ENCODE results near the gene GNAO1.

Gene GNAO1

DNA sequence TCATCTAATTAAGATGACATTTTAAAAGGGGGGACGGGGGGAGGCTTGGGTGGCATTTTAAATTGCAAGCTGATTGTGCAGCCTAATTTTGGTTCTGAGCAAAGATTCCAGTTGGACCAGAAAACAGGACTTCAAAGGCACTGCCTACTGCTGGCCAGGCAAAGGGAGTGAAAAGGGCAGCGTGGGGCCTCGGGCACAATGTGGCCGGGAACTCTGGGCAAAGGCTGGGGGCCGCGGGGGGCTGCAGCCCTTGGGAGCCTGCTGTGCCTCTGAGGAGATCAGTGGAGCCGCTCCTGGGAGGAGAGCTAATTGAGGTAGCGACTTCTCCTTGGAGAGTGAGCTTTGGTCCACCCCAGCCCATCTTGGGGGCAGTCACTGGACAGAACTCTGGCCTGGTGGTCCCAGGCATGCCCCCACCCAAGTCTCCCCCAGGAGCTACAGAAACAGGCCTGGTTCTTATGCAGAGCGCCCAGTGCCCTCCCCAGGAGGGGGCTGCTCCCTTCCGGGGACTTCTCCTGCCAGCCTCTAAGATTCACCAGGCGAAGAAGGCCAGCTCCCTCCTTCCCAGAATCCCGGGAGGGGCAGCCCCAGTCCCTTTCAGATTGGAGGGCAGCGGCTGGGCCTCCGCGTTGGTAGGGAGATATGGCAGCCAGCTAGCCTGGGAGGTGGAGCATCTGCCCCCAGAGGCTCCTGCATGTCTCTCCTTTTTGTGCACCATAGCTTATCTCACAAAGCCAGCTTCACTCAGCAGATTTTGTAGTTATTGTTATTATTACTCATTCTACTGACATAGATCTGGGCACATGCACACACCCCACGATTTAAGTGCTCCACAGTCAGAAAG is 115.6 kb downstream of the GNAO1 start:
- DNase-seq (ENCODE audit: extremely low read depth in 1 of 2, low read depth in 1 of 2) = no peak

DNA sequence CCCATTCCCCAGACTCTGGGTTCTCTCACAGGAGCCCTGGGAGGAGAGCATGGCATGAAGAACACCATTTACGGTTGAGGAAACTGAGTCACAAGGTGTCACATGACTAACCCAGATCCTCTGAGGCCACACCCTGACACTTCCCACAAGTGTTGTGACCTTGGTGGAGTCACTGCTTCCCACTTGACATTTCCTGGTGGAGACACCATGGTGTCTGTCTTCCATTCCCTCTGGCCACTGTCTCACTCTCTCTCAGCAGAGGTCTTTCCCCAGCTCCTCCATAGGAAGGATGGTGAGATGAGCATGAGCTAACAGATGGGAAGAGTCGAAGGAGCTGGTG is 116.2 kb downstream of the GNAO1 start:
- DNase-seq (ENCODE audit: extremely low read depth in 1 of 2, low read depth in 1 of 2) = no peak

DNA sequence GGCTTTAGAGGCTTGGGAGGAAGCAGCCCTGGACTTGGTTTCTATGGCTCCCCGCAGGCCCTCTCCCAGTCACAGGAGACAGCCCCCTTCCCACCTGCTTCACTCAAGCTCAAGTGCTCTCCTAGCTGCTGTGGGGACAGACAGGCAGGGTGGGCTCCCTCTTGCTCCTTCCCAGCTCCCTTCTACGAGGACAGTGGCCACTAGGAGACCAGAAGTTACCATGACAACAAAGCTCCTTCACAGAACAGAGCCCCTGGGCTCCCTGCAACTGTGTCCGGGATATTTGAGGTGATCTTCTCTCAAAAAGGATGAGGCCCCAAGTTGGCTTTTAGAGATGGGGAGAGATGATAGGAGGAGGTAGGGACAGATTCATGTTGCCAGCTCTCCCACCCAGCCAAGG is 117.7 kb downstream of the GNAO1 start:
- no peak for DNase-seq (ENCODE audit: extremely low read depth in 1 of 2, low read depth in 1 of 2)

DNA sequence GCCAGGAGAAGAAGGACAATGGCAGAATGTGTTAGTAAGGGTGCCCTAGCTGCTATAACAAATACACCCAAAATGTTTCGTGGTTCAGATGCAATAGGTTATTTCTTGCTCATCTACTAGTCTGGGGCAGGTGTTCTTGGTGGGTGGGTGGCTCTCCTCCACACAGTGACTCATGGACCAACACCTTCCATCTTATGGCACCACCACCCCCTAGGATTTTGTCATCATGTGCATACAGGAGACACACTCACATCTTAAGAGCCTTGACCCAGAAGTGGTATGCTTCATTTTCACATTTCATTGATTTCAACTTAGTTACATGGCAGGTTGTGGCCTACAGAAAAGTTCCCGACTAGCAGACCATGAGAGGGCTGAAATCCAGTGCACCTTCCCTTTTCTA is 119.4 kb downstream of the GNAO1 start:
- no peak for DNase-seq (ENCODE audit: extremely low read depth in 1 of 2, low read depth in 1 of 2)

DNA sequence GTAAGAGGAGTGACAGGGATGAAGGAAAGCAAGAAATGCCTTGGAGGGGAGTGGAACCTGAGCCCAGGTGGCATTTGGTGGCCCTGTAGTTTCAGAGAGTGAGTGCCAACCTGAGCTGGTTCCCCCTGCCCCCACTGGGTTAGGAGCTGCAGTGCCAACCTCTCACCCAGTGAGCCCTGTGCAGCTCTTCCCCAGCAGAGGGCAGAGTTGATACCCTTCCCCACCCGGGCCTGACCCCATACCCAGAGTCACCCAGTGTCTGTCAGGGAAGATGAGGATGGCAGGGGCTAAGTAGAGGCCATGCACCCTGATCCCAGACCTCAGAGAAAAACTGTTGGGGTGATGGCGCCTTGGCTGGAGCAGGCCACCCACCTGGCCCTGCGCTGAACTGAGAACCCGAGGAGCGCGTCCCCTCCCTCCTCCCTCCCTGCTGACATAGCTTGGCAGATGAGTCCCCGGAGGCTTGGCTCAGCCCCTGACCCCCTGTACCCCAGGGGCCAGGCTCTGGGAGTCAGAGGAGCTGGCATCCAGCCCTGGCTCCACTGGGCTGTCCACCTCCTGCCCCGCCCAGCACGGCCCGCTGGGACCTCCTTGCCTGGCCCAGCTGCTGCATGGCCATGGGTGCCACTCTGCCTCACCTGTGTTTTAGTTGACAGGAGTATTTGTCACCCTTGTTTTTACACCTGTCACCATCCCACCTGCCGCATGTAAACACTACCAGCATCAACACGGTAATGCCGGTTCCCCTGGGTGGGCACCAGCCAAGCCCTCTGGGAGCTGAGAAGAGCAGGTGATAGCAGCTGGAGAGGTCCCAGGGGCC is 120.1 kb downstream of the GNAO1 start:
- DNase-seq (ENCODE audit: extremely low read depth in 1 of 2, low read depth in 1 of 2) = no peak

DNA sequence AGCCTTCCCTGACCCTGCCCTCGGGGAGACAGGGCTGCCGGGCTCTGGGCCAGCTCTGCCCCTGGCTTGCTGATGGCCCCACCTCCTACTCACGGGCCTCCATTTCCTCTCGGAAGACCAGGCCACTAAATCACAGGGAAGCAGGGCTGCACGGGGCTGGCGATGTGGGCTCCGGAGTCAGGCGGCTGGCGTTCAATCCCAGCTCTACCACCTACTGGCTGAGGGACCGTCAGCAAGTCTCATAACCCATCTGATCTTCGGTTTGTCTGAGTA is 120.7 kb downstream of the GNAO1 start:
- DNase-seq (ENCODE audit: extremely low read depth in 1 of 2, low read depth in 1 of 2) = no peak

DNA sequence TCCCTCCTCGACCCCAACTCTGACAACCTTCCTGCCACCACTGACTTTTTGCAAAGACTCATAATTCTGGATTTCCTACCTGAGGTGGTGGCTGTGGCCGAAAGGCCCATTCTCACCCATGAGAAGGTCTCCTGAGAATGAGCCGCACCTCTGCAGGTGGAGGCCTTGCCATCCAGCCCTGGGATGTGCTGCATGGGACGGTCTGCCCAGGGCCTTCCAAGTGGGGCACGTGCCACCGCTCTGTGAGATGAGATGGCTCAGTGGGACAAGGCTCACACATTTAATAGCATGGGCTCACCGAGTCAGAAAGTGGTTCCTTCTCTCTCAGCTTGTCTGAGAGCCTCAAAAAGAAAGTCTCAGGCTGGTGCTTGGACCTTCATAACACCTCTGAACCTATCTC is 121.3 kb downstream of the GNAO1 start:
- no peak for DNase-seq (ENCODE audit: extremely low read depth in 1 of 2, low read depth in 1 of 2)

DNA sequence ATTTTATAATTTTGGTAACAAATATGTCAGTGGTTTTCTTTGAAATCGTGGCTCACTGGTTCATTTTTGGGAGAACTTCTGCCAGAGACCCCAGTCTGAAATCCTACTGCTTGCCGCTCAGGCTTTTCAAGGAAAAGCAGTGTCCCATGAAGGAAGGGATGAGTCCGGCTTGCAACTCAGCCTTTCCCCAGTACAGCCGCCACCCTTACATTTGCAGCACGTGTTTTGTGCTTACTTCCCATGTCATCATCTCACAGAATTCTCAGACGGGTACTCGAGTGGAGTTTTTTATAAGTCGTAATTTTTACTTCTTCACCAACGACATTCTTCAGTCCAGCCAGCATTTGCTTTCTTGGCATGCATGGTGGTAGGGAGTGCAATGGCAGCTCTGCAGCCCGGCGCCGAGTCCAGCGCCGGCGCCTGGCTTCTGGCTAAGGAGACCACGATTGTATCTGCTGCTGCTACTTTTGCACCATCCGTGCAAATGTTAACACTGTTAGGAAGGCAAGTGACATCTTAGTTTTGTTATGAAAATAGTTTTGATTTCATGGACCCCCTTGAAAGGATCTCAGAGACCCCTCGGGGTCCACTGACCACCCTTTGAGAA is 123.1 kb downstream of the GNAO1 start:
- no peak for DNase-seq (ENCODE audit: extremely low read depth in 1 of 2, low read depth in 1 of 2)

DNA sequence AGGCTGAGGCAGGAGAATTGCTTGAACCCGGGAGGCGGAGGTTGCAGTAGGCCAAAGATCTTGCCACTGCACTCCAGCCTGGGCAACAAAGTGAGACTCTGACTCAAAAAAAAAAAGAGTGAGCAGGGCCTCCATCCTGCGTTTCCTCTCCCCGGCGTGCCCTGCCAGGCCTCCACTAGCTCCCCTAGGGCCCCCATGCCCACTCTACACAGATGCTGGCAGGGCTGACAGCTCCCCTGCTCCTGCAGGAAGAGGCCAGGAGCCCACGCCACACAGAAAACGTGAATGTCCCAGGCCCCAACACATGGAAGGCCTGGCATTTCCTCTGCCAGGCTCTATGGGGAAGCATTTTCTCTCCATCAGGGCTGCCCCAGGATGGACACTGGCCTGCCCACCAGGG is 124.7 kb downstream of the GNAO1 start:
- DNase-seq (ENCODE audit: extremely low read depth in 1 of 2, low read depth in 1 of 2) = no peak

DNA sequence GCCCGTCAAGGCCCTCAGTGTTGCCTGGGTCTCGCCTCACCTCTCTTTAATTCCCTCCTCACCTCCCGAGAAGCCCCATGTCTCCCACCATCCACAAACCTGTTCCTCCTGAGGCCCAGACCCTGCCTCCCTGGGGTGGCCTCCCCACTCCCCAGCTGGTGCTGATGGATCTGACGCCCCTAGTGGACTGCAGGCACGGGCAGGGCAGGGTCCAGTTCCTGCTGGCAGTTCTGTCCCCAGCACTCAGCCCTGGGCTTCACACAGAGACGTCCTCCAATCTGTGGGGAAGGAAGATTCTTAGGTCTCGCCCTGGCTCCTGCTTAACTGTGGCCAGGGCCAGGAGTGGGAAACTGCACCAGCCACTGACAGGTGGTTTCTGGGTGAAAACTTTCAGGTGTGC is 125.3 kb downstream of the GNAO1 start:
- DNase-seq (ENCODE audit: extremely low read depth in 1 of 2, low read depth in 1 of 2) = no peak

DNA sequence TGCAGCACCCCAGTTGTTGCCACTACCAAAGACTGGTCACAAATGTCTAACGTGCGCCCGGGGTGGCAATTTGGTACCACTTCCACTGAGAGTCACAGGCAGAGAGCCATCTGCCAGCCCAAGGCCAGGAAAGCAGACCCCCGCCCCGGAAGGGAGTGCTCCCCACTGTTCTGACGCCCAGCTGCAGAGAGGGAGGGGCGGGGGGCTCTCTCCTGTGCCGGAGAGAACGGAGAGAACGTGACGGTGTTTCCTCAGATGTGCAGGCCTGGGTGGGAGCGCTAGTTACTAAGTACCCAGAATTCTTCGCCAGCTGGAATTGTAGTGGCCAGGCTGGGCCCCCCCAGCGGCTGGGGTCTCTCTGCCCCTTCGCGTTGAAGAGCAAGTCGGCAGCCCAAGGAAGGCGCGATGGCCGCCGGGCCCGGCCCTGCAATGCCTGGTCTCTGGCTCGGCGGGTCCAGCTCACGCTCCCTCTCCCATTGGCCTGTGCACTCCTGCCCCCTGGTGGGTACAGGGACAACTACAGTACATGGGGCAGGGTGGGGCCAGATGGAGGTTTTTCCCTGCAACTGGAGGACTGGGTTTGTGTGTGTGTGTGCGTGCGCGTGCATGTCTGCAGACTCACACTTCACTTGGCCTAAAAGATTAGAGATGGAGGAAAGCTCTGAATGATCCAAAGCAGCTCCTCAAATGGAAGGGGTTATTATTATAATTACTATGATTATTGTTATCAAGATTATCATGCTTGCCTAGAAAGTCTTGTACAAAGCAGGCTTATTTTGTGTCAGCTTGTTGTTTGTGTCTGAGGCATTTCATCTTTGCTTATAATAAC is 126.9 kb downstream of the GNAO1 start:
- DNase-seq (ENCODE audit: extremely low read depth in 1 of 2, low read depth in 1 of 2) = peak; percentile 34 to 61

DNA sequence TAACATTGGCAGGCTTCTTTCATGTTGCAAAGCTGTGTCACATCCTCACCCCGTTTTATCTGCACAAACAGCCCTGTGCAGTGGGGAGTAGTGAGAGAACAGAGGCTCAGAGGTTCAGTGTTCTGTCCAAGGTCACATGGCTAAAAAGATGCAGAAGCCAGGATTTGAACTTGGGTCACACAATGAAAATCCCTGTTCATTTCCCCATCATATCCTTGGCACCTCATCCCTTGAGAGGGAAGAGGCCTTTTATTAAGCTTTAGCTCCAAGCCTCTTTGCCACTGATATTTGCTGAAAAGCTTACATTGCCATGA is 127.5 kb downstream of the GNAO1 start:
- DNase-seq (ENCODE audit: extremely low read depth in 1 of 2, low read depth in 1 of 2) = no peak

DNA sequence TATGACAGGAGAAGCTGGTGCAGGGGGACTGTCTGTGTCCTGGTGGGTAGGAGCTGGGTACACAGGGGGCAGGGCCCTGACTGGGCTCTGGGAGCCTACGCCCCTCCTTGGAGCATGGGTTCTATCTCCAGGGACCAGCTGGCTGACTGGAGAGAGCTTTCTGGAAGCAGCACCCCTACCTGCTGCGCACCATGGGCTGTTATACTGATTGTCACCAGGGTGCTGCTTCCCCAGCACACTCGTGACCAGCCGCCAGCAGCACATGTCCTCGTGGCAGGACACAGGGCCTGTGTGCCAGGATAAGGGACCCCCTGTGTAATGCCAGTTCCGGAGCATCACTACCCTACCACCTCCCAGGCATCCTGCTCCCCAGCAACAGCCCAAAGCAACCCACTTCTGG is 128.1 kb downstream of the GNAO1 start:
- no peak for DNase-seq (ENCODE audit: extremely low read depth in 1 of 2, low read depth in 1 of 2)

DNA sequence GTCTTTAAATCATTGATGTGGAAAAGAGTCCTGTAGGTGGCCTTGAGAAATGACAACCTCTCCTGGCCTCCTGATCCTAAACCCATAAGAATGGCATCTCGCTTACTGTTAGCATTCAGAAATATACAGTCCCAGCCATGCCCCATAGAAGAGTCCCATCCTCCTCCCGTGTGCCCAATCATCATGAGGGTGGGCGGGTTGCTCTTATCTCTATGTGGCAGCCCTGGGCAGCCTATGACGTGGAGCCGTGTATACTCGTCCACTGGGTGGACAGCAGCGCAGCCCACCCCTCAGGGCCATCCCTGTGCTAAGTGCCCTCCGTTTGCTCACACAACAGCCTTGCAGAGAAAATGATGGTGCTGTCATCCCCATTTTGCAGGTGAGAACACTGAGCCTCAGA is 128.8 kb downstream of the GNAO1 start:
- no peak for DNase-seq (ENCODE audit: extremely low read depth in 1 of 2, low read depth in 1 of 2)

DNA sequence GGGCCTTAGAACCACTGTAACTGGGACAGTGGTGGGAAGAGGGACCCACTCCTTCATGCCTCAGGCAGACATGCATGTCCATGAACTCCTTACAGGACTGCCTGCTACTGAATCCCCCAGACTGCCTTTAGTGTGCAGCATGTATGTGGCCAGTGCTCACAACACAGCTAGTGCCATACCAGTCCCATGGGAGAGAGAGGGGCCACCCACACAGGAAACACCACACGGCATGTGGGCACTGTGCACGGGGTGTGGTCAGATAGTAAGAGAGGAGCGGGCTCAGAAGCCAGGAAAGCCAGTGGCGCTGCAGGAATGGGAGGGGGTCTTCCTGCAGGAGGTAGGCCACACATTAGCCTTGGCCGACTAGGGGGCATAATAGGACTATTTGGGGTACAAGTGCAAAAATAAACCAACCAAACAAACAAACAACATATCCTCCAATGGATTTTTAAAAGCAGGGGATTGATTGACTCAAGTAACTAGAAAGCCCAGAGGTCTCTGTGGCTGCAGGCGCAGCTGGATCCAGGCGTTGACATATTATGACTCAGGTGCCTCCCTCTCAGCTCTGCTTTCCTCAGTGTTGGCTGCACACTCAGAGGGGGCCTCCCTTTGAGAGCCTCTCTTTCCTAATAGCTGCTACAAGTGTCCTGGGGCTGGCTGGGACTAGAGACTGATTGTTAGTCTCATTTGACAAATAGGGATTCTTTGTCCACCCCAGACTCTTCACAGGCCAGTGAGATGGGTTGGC is 129.7 kb downstream of the GNAO1 start:
- DNase-seq (ENCODE audit: extremely low read depth in 1 of 2, low read depth in 1 of 2) = no peak

DNA sequence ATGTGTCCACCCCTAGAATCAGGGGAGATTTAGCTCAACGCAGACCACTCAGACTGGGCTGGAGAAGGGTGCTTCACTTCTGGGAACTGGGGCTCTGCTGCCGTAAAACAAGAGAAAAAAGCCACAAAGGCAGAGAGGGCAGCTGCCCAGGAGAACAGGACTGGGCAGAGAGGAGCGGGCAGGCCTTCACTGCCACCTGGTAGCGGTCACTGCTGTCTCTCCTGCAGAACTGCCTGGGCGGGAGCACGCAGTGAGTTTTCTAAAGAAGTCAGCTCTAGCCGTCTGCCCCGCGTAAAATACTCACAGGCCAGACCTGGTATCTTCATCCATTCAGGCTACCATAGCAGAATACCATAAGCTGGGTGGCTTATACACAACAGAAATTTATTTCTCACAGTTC is 130.3 kb downstream of the GNAO1 start:
- no peak for DNase-seq (ENCODE audit: extremely low read depth in 1 of 2, low read depth in 1 of 2)

DNA sequence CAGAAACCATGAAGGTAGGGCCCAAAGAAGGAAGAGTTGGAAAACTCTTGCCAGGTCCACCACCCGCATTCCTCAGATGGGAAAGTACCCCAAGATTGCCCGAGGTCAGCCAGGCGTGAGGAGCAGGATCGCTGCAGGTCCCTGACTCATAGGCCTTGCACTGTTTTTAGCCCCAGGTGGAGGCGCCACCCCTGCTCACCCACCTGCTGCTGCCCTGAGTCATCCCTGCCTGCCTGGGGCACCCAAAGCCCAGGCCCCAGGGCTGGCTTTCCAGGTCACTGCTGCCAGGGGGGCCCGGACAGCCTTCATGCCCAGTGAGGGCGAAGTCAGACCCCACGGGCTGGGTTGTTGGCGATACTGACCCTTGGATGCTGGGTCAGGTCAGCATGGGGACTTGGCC is 133.1 kb downstream of the GNAO1 start:
- DNase-seq (ENCODE audit: extremely low read depth in 1 of 2, low read depth in 1 of 2) = no peak

DNA sequence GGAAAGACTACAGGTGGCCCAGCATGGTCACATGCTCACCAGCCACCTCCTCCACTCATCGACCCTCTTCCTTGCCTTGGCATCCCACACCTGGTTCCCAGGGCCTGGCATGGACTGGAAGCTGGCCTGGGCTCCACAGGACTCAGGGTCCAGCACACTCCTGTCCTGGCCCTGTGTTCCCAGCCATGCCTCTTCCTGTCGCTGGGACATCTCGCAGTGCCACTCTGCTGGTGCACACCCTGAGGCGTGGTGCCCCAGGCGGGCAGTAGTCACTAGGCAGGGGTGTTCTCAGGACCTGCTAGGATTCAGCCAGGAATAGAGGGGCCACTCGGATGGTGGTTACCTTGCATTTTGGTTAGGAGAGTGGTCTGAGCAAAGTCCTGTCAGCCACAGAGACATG is 134.7 kb downstream of the GNAO1 start:
- no peak for DNase-seq (ENCODE audit: extremely low read depth in 1 of 2, low read depth in 1 of 2)

DNA sequence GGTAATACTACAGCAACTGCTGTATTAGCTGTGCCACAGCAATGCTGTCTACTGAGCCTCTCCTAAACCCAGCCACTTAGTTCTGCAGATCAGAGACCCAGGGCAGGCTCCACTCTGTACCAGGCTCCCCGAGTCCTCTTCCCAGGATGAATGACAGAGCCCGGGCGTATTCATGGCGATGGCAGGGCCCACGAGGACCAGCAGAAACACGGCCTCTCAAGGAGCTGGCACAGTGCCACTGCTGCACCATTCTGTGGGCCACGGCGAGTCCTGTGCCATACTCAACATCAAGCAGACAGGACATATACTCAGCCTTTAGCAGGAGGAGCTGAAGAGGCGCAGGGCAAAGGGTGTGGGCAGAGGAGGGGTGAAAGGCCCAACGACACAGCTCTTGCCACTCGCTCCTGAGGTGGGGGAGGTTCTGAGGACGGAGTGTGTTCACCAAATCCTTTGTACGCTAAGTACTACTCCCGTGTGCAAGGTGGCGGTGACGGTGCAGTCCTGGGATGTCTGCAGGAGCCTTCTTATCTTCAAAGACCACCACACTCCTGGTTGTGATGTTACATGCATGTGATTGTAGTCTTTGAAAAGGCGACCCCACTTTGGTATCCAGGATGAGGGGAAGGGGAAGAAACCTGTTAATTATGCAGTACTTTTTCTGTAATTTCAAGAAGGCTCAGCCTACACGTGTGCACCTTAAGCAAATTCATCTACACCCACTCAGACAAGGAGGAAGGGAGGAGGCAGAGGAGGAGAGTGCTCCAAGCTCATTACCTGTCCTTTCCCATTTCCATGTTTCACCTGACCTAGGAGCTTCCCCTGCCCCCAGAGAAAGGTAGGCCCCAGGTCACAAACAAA is 136.0 kb downstream of the GNAO1 start:
- no peak for DNase-seq (ENCODE audit: extremely low read depth in 1 of 2, low read depth in 1 of 2)

DNA sequence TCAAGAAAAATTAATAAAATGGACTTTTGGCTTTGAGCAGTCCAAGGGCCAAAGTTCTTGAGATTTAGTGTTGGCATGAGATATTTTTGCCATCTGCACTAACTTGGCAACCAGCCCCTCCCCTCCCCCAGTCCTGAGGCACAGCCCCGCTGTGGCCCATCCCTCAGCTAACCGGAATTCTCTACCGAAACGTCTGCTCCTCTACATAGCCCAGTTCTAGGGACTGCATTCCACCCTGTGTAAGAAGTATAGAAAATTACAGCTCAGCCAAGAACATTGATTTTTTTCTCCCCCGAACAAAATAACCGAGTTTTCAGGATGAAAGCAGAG is 136.6 kb downstream of the GNAO1 start:
- DNase-seq (ENCODE audit: extremely low read depth in 1 of 2, low read depth in 1 of 2) = no peak
